CD4-positive, alpha-beta T cell treated with Interleukin-10 for 1 hour (primary cell): Measurements from ENCODE around the gene CSNK1E.

Experiments used
- DNase-seq: peaks from one replicate; pipeline ENCODE4 v3.0.0-alpha.2; 2020

Gene CSNK1E

GRCh38 chr22:38271927-38272372 is 45.3 kb downstream of the CSNK1E start:
- DNase-seq: no peak

GRCh38 chr22:38271101-38271500 is 46.1 kb downstream of the CSNK1E start:
- no peak for DNase-seq

GRCh38 chr22:38270091-38270992 is 46.9 kb downstream of the CSNK1E start:
- DNase-seq: no peak

- DNase-seq: no peak
Measured at GRCh38 chr22:38269466-38269865, 47.8 kb downstream of the CSNK1E start.

GRCh38 chr22:38267086-38267485 is 50.1 kb downstream of the CSNK1E start:
- DNase-seq: peak; percentile 85

GRCh38 chr22:38266120-38266519 is 51.1 kb downstream of the CSNK1E start:
- no peak for DNase-seq

GRCh38 chr22:38264322-38264843 is 52.9 kb downstream of the CSNK1E start:
- no peak for DNase-seq

- DNase-seq: peak; percentile 54
Measured at GRCh38 chr22:38262051-38262795, 55.0 kb downstream of the CSNK1E start.

GRCh38 chr22:38260761-38261681 is 56.2 kb downstream of the CSNK1E start:
- no peak for DNase-seq

- DNase-seq: no peak
Measured at GRCh38 chr22:38259370-38259769, 57.9 kb downstream of the CSNK1E start.

GRCh38 chr22:38258895-38259294 is 58.3 kb downstream of the CSNK1E start:
- DNase-seq: no peak

GRCh38 chr22:38257650-38258250 is 59.5 kb downstream of the CSNK1E start:
- no peak for DNase-seq

- DNase-seq: no peak
Measured at GRCh38 chr22:38257181-38257580, 60.1 kb downstream of the CSNK1E start.

GRCh38 chr22:38255697-38256096 is 61.5 kb downstream of the CSNK1E start:
- DNase-seq: no peak

- DNase-seq: no peak
Measured at GRCh38 chr22:38251341-38251692, 65.9 kb downstream of the CSNK1E start.

GRCh38 chr22:38250643-38251340 is 66.4 kb downstream of the CSNK1E start:
- no peak for DNase-seq

- DNase-seq: no peak
Measured at GRCh38 chr22:38249803-38250642, 67.2 kb downstream of the CSNK1E start.

GRCh38 chr22:38249301-38249700 is 67.9 kb downstream of the CSNK1E start:
- DNase-seq: no peak

GRCh38 chr22:38248280-38248679 is 69.0 kb downstream of the CSNK1E start:
- no peak for DNase-seq

- no peak for DNase-seq
Measured at GRCh38 chr22:38247713-38248112, 69.5 kb downstream of the CSNK1E start.

- no peak for DNase-seq
Measured at GRCh38 chr22:38246692-38247091, 70.5 kb downstream of the CSNK1E start.
